PFSK-1 (cell line): ENCODE measurements around the gene NGFR.

Experiments used
- FOXP2 ChIP-seq: optimal IDR thresholded peaks from 2 replicates; pipeline ENCODE3; 2011; ENCODE audit warnings: borderline replicate concordance, control low read depth, inconsistent platforms; ENCODE audit not compliant: insufficient read depth; ENCODE audit errors: extremely low read length, extremely low read depth
- POLR2AphosphoS5 ChIP-seq: IDR thresholded peaks from 2 replicates; pipeline ENCODE4 v1.6.1; 2012; ENCODE audit warnings: low read depth, mild to moderate bottlenecking, control low read depth, low read length, moderate library complexity
- SIN3A ChIP-seq: IDR thresholded peaks from 2 replicates; pipeline ENCODE4 v1.6.1; 2012; ENCODE audit warnings: mild to moderate bottlenecking, low read length, moderate library complexity, borderline replicate concordance; ENCODE audit not compliant: insufficient read depth
- TAF1 ChIP-seq: IDR thresholded peaks from 2 replicates; pipeline ENCODE4 v1.6.1; 2012; ENCODE audit warnings: low read length, control low read depth, borderline replicate concordance; ENCODE audit not compliant: insufficient read depth
- TF ChIP-seq, protein P1 (sequence below), 2 experiments: IDR thresholded peaks; 2 replicates each; pipeline versions ENCODE4 v1.6.1 to v1.8.0; 2011 to 2012; ENCODE audit warnings: low read depth in 2 of 2, low read length in 2 of 2, control low read depth in 1 of 2, inconsistent platforms in 1 of 2, mild to moderate bottlenecking in 1 of 2, moderate library complexity in 1 of 2; ENCODE audit not compliant: insufficient read depth in 1 of 2

Gene NGFR

DNA sequence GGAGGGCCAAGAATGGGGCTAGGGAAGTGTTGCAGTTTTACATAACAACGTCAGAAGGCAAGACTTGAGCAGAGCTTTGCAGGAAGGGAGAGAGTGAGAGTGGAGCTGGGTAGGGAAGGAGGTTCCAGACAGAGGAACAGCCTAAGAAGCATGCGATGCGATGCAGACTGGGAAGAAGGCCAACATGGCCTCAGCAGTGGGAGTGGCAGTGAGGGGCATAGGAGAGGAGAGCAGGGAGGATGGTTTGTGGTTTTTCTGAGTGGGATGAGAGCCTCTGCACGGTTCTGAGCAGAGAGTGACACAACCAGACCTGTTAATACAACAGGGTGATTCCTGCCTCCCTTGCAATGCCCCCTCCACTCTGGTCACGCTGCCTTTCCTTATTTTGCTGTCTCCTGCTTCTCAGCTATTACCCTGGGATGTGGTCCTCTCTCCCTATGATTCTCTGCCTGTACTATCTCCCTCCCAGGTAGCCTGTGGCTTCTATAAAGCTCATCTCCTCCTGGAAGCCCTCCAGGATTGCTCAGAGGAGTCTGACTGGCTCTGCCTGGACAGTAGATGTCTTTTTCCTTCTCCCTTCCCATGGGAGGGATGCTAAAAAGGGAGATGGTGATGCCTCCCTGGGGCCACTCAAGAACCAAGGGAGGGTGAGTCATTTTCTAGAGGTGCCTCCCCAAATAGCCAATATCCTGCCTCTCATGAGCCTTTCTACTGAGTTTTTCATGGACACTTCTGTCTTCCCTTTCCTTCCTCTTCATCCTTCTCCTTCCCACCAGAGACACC, 38.7 kb upstream of the NGFR start:
- TF ChIP-seq, protein P1, sequence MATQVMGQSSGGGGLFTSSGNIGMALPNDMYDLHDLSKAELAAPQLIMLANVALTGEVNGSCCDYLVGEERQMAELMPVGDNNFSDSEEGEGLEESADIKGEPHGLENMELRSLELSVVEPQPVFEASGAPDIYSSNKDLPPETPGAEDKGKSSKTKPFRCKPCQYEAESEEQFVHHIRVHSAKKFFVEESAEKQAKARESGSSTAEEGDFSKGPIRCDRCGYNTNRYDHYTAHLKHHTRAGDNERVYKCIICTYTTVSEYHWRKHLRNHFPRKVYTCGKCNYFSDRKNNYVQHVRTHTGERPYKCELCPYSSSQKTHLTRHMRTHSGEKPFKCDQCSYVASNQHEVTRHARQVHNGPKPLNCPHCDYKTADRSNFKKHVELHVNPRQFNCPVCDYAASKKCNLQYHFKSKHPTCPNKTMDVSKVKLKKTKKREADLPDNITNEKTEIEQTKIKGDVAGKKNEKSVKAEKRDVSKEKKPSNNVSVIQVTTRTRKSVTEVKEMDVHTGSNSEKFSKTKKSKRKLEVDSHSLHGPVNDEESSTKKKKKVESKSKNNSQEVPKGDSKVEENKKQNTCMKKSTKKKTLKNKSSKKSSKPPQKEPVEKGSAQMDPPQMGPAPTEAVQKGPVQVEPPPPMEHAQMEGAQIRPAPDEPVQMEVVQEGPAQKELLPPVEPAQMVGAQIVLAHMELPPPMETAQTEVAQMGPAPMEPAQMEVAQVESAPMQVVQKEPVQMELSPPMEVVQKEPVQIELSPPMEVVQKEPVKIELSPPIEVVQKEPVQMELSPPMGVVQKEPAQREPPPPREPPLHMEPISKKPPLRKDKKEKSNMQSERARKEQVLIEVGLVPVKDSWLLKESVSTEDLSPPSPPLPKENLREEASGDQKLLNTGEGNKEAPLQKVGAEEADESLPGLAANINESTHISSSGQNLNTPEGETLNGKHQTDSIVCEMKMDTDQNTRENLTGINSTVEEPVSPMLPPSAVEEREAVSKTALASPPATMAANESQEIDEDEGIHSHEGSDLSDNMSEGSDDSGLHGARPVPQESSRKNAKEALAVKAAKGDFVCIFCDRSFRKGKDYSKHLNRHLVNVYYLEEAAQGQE (IDR thresholded peaks at IDR 0.05; ENCODE audit: insufficient read depth in 1 of 2, low read depth in 2 of 2, low read length in 2 of 2): no peak
- TF ChIP-seq TAF1 (no peak), FOXP2 (peak; percentile 5), SIN3A (no peak), POLR2AphosphoS5 (no peak)

DNA sequence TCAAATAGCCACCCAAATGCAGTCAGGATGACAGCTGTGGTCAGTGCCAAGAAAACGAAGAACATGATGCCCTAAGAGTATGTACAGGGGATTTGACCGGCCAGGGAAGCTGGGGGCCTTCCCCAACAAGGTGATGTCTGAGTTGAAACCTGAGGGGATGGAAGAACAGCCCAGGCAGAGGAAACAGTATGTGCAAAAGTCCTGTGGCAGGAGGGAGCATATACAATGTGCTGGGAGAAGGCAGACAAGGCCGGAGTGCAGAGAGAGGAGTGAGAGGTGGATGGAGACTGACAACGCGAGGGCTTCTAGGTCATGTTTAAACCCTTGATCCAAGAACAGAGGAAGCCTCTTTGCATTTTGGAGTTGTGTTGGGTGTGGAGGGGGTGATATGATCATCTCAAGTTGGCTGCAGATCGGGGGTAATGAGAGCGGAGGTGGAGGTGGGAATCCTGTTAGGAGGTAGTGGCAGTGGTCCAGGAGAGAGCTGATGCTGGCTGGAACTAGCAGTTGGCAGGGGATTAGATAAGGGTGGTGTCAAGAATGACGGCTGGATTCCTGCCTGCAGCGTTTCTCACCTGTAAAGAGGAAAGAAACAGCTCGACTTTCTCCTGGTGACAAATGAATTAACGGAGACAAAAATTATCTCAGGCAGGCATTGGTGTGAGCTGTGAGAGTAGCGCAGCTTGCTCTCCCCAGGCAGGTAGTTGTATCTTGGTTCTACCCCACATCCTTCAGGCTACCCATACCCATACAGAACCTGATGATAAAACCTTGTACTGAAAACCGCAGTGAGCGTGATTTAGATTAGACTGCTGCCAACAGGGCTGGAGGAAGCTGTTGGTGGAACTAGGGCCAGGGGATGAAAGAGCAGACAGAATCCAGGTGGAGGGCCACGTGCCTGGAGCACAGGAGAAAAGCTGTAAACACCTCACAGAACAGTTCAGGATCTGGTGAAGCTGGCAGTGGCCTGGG, 37.2 kb upstream of the NGFR start:
- TF ChIP-seq, protein P1 (IDR thresholded peaks at IDR 0.05; ENCODE audit: insufficient read depth in 1 of 2, low read depth in 2 of 2, low read length in 2 of 2): no peak
- TF ChIP-seq TAF1 (no peak), POLR2AphosphoS5 (no peak), FOXP2 (no peak), SIN3A (no peak)

DNA sequence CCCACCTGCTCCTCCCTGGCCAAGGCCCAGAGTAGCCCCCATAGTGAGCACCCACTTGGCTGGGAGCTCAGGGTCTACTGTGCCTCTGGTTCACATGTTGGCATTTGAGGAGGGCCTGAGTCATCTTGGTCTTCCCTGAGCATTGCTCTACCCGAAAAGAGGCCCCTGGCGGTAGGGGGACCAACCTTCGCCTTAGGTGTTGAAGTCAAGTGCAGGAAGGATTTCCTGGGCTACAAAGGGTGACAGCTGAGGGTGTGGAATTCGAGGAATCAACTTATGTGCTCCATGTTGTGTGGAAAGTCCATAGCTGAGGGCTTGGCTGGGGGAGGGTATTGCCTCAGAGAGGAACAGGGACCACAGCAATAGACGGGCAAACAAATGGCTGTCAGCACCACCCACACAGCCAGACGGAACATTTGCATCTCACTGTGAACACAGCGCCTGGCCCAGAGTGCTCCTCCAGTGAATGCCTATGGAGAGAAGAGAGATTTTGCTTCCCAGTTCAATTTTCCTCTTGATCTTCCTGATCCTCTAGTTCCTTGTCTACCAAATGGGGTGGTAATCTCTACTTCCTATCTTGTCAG, 35.6 kb upstream of the NGFR start:
- TF ChIP-seq SIN3A (no peak), TAF1 (no peak), FOXP2 (no peak), POLR2AphosphoS5 (no peak)
- TF ChIP-seq, protein P1 (IDR thresholded peaks at IDR 0.05; ENCODE audit: insufficient read depth in 1 of 2, low read depth in 2 of 2, low read length in 2 of 2): no peak

DNA sequence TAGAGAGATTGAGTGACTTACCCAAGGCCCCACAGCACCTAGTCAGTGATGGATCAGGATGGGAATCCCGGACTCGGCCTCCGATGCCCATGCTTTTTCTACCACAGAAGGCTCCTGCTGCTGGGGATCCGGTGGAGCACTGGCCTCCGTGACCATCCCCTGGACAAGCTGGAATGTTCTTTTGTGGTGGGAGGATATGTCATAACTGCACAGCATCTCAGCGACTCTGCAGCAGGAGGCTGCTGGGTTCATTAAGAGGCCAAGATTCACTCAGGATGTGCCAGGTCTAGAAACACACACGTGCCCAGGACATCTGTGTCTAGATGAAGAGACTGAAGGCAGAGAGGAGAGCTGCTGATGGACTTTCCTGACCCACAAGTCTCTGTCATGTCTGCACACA, 34.7 kb upstream of the NGFR start:
- no peak for TF ChIP-seq SIN3A
- TF ChIP-seq POLR2AphosphoS5: no peak
- no peak for TF ChIP-seq FOXP2
- no peak for TF ChIP-seq TAF1
- TF ChIP-seq, protein P1 (IDR thresholded peaks at IDR 0.05; ENCODE audit: insufficient read depth in 1 of 2, low read depth in 2 of 2, low read length in 2 of 2): no peak
